ENCODE data around the gene GDF9.
A peak's percentile ranks its signal among the peaks of the same experiment; 100 is the strongest.

- TF ChIP-seq ARNT (IDR thresholded peaks at IDR 0.05) (no peak), BHLHE40 (IDR thresholded peaks at IDR 0.05; ENCODE audit: borderline replicate concordance) (no peak), HDGF (IDR thresholded peaks at IDR 0.05; ENCODE audit: borderline replicate concordance) (no peak), ZNF384 (IDR thresholded peaks at IDR 0.05) (no peak), SP1 (IDR thresholded peaks at IDR 0.05) (no peak), FOXM1 (IDR thresholded peaks at IDR 0.05; ENCODE audit: borderline replicate concordance) (no peak), TARDBP (IDR thresholded peaks at IDR 0.05) (no peak), SUZ12 (IDR thresholded peaks at IDR 0.05) (no peak), FOXK2 (IDR thresholded peaks at IDR 0.05) (no peak), FOXA1 (IDR thresholded peaks at IDR 0.05) (no peak), PKNOX1 (IDR thresholded peaks at IDR 0.05) (0 out of 2 replicates have a peak, but pooled peaks have one; percentile 20)
Measured at GRCh38 chr5:132837868-132838267, 28.4 kb downstream of the GDF9 start.
